ENCODE data around the gene NCAPG2.

Gene NCAPG2

DNA sequence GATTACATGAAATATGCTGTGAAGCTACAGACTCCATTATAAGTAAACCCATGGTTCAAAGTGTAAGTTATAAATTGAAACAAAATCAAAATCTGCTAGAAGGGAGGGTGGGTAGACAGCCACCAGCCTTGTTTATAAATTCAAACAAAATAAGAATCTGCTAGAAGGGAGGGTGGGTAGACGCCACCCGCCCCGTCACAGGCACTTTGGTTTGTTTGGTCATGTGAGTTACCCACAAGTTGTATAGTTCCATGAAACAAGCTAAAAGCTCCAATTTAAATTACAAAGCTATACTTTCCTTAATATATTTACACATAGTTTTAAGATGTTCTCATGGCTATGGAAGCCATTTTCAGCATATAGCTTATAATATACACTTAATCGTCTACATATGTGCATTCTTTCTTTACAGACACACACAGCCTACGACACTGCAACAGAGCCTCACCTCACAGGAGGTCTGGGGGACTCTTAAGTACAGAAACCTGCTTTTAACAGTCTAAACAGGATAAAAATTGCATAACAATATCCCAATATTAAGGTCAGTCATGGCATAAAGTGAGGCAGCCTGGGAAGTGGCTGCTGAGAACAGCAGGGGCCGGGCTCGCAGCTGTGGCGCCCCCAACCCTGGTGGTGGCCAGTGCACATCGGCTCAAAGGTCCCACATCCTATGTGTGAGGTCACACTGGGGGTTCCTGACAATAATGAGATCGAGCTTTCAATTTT, 28.1 kb upstream of the NCAPG2 start:
- DNase-seq: no peak

- no peak for DNase-seq
These were observed 27.2 kb upstream of the NCAPG2 start for GRCh38 chr7:158731761-158732160.

- no peak for DNase-seq
These were observed 26.1 kb upstream of the NCAPG2 start for GRCh38 chr7:158730383-158731346.

DNA sequence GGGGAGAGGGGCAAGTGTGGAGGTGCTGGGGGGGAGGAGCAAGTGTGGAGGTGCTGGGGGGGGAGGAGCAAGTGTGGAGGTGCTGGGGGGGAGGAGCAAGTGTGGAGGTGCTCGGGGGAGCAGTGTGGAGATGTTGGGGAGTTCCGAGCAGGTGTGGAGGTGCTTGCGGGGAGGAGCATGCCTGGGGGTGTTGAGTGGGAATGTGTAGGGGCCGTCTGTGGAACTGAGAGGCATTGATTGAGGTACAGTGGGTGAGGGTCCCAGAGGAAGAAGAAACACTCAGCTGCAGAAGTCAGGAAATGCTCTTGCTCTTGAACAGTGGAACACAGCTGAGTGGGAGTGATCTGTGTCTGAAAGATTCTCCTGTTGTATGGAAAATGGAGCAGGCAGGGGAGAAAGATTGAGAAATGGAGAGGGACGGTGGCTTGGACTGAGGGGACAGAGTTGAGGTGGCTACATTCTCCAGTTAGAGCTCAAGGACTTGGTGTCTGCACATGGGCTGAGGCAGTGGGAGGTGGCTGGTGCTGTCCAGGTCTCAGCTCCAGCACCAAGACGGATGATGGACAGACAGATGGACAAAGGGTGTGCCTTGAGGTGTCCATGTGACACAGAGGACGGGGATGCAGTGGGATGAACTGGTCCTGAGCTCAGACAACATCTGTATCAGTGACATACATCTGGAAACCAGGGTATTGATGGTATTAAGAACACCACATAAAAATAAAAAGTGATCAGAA, 25.2 kb upstream of the NCAPG2 start:
- no peak for DNase-seq

DNA sequence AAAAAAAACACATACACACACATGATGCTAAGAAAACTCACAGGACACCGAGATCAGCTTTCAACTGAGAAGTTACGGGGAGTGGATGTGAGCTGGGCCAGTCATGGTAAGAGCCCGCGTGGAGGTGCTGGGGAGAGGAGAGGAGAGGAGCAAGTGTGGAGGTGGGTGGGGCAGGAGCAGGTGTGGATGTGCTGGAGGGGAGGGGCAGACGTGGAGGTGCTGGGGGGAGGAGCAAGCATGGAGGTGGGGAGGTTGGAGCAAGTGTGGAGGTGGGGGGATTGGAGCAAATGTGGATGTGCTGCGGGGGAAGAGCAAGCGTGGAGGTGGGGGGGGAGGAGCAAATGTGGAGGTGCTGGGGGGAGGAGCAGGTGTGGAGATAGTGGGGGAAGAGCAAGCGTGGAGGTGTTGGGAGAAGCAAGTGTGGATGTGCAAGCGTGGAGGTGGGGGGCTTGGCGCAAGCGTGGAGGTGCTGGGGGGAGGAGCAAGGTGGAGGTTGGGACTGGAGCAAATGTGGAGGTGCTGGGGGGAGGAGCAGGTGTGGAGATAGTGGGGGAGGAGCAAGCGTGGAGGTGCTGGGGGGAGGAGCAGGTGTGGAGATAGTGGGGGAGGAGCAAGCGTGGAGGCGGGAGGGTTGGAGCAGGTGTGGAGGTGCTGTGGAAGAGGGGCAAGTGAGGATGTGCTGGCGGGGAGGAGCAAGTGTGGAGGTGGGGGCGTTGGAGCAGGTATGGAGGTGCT, 24.5 kb upstream of the NCAPG2 start:
- no peak for DNase-seq

DNA sequence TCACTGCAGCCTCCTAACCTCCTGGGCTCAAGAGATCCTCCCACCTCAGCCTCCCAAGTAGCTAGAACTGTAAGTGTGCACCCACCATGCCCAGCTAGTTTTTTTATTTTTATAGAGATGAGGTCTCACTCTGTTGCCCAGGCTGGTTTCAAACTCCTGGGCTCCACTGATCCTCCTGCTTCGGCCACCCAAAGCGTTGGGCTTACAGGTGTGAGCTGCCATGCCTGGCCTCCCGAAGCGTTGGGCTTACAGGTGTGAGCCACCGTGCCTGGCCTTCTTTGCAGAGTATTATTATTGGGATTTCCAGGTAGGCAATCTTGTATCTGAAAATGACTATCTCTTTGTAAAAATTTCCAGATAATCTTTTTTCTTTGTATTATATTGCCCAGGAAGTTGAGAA, 23.1 kb upstream of the NCAPG2 start:
- DNase-seq: no peak

DNA sequence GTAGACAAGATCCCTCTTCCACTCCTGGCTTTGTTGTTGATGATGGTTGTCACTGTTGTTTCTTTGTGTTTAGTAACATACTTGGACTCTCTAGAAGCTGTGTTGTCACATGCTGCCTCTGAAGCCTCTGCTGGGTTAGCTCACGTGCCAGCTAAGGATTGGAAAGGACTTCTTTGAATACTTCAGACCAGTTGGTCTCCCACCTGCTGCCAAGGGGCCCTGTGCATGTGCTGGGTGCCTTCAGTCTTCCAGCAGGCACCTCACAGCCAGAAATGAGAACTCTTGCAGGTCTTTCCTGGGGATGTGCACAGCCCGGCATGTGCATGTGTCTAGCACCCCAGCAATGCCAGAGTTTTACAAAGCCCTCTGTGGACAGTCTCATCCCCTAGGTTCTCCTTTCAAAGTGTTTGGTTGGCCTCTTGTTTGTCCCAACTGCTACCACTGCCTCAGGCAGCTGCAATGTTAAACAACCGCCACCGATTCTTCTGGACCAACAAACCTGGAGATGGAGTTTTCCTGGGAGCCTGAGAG, 21.7 kb upstream of the NCAPG2 start:
- DNase-seq: no peak

DNA sequence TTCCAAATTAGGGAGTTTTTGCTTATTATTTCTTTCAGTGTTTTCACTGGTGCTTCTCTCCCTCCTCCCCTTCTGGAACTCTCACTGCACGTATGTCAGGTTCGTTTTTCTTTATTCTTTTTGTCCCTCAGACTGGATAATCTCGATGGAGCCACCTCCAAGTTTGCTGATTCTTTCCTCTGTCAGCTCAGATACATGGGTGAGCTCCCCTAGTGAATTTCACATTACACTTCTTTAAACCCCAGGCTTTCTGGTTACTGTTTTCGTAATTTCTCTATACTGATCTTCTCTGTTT, 20.8 kb upstream of the NCAPG2 start:
- no peak for DNase-seq

DNA sequence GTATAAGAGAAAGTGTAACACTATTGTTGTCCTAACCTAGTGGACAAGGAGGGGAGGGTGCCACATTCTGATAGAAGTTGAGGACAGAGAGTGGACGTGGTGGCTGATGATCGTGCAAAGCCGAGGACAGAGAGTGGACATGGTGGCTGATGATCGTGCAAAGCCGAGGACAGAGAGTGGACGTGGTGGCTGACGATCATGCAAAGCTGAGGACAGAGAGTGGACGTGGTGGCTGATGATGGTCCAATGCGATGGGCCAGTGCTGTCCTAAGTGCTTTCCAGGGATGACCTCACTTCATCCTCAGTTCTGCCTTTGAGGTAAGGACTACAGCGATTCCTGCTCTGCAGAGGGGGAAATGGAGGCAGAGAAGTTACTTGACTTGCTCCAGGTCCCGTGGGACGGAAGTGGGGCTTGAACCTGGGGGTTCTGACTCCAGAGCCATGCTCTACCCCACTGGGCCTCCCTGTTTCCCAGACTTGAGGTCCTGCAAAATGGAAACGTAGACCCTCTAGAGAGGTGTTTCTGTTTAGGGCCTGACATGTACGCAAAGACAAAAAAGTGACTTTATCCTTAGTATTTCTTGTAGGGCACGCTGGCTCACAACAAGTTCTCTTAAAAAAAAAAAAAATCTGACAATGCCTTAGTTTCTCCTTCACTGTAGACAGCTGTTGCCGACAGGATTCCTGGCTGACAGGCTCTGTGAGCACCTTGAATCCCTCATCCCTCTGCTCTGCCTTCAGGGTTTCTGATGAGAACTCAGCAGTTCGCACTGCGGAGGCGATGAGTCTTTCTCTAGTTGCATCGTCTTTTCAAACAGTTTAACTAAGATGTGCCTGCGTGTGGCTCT, 20.3 kb upstream of the NCAPG2 start:
- no peak for DNase-seq

DNA sequence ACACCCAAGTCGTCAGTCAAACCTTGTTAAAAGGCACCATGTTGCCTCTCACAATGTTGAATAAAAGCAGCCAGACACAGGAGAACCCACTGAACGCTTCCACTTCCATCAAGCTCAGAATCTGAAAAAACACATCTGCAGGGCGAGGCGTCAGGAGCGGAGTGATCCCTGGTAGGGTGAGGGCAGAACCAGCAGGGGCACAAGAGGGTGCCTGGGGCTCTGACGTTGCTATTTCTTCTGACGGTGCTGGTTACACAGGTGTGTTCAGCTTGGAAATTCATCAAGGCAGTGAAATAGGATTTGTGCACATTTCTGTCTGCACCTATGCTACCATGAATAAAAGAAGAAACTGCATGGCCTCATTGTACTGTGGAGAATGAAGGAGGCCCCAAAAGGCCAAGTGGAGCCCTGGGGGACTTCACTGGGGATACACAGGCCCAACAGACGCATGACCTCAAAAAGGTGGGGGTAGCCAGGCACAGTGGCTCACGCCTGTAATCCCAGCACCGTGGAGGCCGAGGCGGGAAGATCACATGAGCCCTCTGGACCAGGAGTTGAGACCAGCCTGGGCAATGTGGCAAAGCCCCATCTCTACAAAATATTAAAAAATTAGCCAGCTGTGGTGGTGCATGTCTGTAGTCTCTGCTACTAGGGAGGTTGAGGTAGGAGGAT, 19.2 kb upstream of the NCAPG2 start:
- DNase-seq: no peak

DNA sequence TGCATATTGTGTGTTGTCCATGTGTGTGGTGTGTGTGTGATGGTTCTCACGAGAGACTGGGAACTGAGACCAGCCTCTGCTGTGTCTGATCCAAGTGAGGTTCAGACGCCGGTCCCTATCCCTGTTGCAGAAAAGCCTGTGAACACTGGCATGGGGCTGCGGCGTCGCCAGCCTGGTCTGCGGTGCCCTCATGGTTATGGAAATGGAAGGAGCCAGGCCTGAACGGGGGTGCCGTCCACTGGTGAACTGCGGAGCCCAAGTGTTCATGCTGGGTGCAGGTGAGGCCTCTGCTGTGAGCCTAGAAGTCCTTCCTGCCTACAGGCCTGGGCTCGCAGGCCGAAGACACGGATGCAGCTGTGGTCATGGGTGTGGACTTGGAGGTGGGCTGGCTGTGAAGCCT, 18.7 kb upstream of the NCAPG2 start:
- no peak for DNase-seq

DNA sequence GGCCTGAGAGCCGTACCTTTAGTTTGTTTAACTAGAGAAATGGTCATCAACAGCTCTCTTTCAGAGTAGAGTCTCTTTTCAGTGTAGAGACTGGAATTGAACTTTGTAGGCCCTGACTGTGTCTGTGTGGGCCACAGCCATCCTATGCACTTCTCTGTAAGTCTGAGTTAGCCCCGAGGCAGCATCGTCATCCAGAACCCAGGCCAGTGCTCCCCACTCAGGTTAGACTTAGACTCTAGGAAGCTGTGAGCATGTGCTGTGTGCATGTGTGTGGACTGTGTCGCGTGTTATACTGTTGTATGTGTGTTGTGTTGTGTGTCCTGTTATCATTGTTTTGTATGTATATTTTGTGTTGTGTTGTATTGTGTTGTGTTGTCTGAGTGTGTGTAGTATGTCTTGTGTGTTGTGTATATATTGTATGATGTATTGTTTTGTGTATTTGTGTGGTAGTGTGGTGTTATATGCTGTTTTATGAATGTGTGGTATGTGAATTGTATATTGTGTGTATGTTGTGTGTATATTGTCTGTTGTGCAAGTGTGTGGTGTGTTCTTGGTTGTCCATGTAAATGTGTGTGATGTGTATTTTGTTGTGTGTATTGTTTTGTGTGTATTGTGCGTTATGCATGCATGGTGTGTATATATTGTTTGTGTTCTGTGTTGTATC, 18.1 kb upstream of the NCAPG2 start:
- DNase-seq: no peak

DNA sequence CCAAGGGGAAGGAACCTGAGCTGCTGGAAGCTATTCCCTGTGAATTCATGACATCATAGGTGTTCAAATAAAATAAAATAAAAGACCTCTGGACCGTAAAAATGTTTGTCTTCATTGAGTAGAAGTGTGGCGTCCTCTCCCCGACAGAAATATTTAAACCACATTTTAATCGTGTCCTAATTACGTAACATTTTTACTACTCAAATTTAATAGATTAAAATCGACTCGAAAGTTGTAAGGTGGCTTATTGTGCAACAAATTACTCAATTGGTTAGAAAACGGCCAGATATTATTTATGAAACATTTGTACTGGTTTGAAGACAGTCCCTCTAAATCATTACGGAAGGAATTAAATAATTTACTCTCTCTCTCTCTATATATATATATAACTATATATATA, 15.5 kb upstream of the NCAPG2 start:
- DNase-seq: no peak

- no peak for DNase-seq
These were observed 12.2 kb upstream of the NCAPG2 start for GRCh38 chr7:158716802-158717201.

- DNase-seq: no peak
These were observed 6.1 kb upstream of the NCAPG2 start for GRCh38 chr7:158710651-158711102.

DNA sequence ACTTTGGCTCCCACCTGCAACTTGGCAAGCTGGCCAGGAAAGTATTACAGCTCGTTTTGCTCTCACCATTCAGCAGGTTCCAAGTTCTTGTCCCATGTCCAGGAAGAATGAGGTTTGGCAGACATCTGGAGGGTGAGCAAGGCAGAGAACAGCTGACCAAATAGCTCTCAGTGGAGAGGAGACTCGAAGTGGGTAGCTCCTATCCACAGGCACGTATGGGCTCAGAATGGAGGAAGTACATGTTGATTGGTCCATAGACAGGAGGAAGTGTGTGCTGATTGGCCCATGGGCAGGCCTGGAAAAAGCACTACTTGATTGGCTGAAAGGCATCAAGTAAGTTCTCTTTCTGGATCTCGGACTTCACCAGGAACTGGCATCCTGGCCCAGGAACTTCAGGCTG, 3.0 kb upstream of the NCAPG2 start:
- DNase-seq: no peak

GRCh38 chr7:158706710-158707590, 2.3 kb upstream of the NCAPG2 start:
- DNase-seq: no peak

GRCh38 chr7:158706273-158706704, 1.7 kb upstream of the NCAPG2 start:
- DNase-seq: no peak

DNA sequence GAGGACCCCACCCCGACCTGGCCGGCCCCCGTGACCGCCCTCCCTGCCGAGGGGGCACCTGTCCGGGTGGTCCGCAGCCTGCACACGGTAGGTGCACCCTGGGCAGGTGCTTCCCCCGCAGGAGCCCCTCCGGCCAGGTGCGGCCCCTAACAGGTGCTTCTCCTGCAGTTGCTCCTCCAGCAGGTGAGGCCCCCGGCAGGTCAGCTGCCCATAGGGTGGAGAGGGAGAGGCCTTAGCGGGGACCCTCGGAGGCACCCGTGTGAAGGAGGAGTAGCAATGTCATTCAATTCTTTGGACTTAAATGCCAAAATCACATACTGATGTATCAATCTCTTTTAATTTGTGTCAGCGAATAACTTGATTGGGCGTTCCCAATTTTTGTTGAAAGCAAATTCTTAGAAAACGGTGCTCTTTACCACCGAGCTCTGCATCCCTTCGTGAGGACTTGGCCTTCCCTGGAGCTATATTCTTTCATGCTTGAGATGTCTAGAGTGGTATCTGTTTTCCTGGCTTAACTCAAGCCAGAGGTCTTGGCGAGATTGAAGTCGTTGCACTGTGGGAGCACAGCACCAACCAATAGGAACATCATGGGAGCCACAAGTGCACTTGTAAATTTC, 738 bp upstream of the NCAPG2 start:
- DNase-seq: no peak

Data from activated CD4-positive, alpha-beta T cell treated with anti-CD3 and anti-CD28 coated beads, Interleukin-2, Interleukin-6, amounts not matched to agents 100 ng/mL and 50 ng/mL, durations not matched to agents 16 hours and 8 hours (primary cell).